HG03460 (cell line): ENCODE data around the gene UBE2S.
"Not testable (repeated sequence)": the region's sequence is repeated elsewhere in the genome, so short reads cannot be mapped to it uniquely, and the experiment has no call there.

Experiments used
- ATAC-seq: cut with Tn5 transposase; IDR thresholded peaks from one replicate; pipeline ENCODE4 v1.9.1; 2021; ENCODE audit not compliant: unreplicated experiment

UBE2S gene

DNA sequence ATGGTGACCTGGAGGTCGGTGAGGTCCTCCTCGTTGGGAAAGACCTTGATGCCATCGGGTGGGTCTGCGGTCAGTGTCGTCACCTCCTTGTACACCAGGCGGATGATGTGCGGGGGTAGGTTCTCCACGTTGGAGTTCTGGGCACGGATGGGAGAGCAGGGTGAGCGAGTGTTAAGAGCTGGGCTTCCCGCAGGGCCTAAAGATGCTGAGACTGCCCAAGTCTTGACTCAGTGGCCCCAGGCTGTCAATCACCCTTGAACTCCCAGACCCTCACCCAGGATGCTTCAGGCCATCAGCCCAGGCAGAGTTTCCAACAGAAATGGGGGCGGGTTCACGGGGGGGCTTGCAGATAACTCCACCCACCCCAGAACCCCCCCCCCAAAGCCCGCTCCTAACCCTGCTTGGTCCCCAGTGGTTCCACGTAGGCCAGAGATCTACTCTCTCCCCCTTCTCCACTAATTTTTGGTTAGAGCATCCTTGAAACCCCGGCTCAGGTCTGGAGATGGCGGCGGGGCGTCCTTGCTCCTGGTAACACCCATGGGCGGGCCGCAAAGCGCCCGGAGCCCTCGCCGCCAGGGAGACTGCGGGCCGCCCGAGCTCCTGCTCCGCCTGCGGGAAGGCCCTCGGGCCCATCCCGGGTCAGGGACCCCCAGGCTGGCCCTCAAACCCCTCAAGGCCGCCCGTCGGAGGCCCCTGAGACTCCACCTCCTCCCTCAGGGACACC, 600 bp downstream of the UBE2S start:
- peak; percentile 3 for ATAC-seq

DNA sequence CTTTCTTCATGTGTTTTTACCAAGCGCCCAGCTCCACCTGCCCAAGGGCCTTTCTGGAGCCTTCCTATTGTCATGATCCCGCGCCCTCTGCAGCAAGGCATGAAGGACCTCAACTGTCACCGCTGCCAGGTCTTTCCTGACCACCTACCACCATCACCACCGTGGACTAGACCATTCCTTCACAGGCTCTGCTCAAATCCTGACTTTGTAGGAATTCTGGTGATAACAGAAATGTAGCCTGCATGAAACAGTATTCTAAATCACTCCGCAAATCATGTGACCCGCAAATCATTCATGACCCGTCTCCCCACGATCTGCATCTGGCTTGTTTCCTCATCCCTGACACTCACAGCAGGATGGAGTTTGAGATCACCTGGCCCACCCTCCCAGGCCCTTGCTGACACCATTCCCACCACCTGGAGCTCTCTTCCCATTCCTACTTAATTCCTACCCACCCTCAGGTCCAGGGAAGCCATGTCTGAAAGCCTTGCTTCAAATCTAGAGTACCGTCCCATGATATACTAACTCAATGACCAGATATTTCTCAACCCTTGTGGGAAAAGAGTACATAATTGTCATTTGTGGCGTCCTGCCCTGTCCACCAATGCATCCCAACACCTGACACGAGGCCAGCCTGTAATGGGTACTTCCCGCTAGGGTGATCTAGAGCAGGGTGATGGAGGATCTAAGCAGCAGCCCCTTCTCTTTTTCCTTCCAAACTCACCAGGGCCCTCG, 1.3 kb downstream of the UBE2S start:
- ATAC-seq: no peak

DNA sequence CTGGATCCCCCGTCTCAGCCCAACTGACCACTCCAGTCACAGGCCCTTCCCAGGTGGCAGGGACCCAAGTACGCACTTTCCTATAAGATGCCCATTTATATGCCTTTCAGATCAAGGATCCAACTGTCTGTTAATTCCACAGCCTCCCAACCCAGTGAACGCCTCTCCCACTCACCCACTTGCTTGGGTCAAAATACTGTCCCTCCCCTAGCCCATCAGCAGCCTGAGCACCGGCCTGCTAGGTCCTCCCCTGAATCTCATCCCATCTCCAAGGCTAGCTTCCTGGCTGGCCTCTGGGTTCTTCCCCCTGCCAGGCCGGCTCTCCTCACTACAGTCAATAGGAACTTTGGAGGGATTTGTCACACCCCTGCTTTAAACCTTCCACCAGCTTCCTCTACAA, 1.9 kb downstream of the UBE2S start:
- no peak for ATAC-seq

DNA sequence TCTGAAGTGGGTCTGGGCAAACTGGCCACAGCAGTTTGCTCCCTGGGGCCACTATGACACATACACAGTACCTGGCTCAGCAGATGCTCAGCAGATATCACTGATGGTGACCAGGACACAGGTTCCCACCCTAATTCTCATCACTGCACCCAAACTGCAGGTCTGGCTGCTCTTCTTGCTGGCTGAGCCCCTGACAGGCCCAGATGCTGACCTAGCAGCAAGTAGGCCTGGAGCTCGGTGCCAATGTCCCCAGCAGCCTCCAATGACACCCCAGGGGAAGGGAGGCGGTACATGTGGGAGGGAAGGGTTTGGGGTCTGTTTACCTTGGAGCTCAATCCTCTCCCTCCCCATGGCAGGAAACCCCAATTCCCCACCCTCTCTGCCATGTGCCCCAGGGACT, 5.1 kb downstream of the UBE2S start:
- no peak for ATAC-seq

DNA sequence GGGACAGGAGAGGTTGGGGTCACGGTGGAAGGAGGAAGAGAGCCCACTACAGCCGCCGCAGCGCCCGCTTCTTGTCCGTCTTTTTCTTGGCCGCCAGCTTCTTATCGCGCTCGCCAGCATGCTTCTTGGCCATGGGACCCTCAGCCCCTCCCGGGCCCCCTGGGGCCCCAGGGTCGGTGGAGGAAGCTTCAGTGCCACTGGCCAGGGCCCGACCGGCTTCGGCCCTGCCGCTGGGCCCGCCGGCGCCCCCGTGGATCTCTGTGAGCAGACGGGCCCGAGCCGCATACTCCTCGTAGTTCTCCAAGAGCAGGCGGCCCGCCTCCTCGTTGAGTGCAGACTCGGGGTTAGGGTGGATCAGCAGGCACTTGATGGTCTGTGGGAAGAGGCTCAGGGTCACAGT, 6.2 kb downstream of the UBE2S start:
- ATAC-seq: not testable (repeated sequence)

DNA sequence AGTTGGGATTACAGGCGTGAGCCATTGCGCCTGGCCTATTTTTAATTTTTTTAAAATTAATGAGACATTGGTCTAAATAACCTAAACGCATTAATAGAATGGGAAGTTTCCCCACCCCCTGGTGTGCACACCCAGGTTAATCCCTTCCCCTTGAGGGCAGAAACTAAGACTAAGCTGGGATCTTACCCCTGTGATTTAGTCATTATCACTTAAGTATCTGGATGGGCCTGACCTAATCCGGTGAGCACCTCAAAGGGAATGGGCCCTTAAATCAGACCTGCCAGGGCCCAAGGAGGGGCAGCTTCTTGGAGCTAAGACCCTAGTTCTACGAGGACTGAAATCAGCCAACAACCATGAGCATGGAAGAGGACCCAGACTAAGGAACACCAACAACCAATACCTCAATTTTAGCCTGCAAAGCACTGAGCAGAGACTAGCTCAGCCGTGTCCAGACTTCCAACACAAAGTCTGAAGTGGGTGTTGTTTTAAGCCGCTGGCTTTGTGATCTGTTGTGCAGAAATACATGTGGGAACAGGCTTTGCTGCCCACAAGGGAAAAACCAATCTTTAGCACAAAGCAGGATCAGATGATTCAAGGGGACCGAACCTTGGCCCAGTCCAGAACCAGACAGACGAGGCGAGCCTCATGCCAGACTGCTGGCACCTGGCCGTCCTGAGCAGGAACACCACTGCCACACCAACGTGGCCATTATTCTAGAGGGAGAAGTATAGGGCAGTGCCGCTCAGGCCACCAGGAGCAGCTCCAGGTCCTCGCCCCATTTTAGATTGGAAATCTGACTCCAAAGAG, 7.1 kb downstream of the UBE2S start:
- ATAC-seq: no peak

DNA sequence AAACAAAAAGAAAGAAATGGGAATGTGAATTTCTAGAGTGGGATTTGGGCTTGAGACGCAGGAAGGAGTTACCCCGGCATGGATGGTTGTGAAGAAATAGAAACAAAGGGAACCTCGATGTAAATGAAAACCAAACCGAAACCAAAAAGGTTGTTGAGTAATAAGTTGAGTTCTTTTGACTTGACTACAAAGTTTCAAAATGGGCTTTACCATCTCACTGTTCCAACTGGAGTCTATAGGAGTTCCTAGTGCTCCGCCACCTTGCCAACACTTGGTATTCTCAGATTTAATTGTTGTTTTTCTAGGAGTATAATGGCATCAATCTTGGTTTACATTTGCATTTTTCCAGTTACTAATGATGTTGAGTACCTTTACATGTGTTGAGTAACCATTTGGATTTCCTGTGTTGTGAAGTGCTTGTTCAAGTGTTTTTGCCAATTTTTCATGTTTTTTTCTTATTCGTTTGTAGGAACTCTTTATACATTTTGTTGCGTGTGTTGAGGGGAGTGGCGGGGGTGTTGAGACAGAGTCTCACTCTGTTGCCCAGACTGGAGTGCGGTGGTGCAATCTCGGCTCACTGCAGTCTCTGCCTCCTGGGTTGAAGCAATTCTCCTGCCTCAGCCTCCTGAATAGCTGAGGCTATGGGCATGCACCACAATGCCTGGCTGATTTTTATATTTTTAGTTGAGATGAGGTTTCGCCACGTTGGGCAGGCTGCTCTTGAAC, 9.2 kb downstream of the UBE2S start:
- no peak for ATAC-seq

DNA sequence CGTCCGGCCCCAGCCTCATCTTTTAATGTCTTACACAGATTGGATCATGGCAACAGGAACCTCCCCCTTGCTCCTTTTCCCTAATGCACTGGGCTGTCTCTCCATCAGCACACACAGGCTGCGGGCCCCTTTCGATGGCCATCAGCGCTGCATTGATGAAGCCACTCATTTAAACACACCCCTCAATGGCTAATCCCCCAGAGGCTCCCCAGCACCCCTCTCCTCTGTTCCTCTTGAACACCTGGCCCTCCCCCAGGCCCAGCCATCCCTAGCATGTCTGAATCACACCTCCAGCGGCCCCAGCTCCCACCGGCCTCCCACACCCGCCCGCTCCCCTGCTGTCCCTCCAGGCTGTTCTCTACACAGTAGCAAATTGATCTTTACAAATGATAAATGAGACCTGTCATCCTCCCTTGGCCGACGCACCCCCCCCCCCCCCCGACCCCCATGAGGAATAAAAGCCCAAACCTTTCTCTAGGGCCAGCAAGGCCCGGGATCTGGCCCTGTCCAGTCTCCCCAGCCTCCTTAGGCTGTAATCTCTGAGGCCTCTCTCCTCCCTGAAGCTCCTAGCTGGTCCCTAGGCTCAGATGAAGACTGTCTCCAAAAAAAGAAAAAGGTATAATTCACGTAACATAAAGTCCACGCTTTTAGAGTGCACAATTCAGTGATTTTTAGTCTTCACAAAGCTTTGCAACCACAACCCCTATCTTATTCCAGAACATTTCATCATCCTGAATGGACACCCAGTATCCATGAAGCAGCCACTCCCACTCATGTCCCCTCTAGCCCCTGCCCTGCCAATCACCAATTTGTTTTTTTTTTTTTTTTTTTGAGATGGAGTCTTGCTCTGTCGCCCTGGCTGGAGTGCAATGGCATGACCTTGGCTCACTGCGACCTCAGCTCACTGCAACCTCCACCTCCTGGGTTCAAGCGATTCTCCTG, 14.5 kb downstream of the UBE2S start:
- no peak for ATAC-seq

DNA sequence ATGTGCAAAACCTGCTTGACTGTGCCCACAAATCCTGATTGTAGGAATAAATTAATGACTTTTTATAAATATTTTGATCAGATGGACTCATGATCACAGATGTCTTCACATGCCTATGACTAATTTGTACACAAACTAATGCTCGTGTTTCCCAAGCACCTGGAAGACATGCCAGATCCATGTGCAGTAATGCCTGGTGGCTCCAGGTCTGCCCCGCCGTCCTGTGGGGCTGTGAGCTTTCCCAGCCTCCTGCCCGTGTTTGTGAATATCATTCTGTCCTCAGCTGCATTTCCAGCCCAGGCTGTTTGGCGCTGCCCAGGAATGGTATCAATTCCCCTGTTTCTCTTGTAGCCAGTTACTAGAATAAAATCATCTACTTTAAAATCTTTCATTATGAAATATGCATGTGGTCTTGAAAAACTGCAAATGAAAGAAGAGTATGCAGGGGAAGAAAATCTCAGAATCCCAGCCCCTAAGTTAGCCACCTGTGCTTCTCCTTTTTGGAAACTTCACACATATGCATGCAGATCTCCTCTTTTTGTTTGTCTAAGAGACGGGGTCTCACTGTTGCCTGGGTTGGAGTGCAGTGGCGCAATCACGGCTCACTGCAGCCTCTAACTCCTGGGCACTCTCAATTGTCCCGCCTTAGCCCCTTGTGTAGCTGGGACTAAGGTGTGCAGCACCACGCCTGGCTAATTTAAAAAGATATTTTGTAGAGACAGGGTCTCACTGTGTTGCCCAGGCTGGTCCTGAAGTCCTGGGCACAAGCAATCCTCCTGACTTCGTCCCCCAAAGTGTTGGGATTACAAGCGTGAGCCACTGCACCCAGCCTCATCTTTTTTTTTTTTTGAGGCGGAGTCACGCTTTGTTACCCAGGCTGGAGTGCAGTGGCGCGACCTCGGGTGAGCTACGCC, 15.6 kb downstream of the UBE2S start:
- no peak for ATAC-seq

- no peak for ATAC-seq
Observed at GRCh38 chr19:55391191-55391670, 16.4 kb downstream of the UBE2S start.

- no peak for ATAC-seq
Observed at GRCh38 chr19:55390461-55390880, 17.1 kb downstream of the UBE2S start.

GRCh38 chr19:55389386-55390317, 17.9 kb downstream of the UBE2S start:
- ATAC-seq: no peak

DNA sequence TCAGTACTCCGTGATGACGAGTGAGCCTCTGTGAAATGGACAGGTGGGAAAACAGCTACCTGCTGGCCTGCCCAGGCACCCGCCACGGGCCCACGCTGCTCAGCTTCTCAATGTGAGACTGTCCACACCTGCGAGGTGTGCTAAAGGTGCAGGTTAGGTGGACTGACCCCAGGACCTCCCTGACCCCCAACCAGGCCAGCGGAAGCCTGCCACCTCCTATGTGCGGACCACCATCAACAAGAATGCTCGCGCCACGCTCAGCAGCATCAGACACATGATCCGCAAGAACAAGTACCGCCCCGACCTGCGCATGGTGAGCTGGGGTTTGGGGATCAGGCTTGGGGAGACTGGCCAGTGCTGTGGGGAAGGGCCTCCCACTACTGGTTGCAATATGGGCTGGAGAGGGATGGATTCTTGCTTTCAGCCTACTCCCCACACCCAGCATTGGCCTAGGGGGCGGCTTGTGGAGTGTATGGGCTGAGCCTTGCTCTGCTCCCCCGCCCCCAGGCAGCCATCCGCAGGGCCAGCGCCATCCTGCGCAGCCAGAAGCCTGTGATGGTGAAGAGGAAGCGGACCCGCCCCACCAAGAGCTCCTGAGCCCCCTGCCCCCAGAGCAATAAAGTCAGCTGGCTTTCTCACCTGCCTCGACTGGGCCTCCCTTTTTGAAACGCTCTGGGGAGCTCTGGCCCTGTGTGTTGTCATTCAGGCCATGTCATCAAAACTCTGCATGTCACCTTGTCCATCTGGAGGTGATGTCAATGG, 19.7 kb downstream of the UBE2S start:
- ATAC-seq: no peak

- no peak for ATAC-seq
Observed at GRCh38 chr19:55386493-55386971, 21.1 kb downstream of the UBE2S start.

- ATAC-seq: peak; percentile 69
Observed at GRCh38 chr19:55385724-55386492, 21.7 kb downstream of the UBE2S start, which contains the start of gene RPL28. Gene RPL28 (plus strand): TSS chr19:55385932. CDS start chr19:55386358, 426 bp downstream.
